ENCODE results near the gene MOSPD3. TPM values are rescaled to one million over a fixed set of nuclear protein-coding genes. Genes with fewer than 3 reads are reported as not detected.

The MOSPD3 gene
- total and polyA plus RNA-seq, 10 of the 15 experiments (the other 5 are each of a cell fraction or from before 2014, with no cell fraction given) = 0.61 to 13.6 (median 4.1) TPM

- TSS peak; percentile 48 for BruUV-seq (replicated peaks)
- POLR2A ChIA-PET = interaction anchor here (0.6 to 0.9 kb wide), 2 partner anchors 13 to 18 kb away, joined by 4 to 5 read pairs; no protein-coding TSS in a partner anchor
Measured at GRCh38 chr7:100566018-100566531, 46.3 kb upstream of the MOSPD3 start.

GRCh38 chr7:100567031-100567730 lies 45.2 kb upstream of the MOSPD3 start:
- Histone ChIP-seq H3K9me3 (replicated peaks; ENCODE audit: control insufficient read depth, insufficient read depth, low read length) (no peaks in the 10 kb centered on the region), H3K9ac (ENCODE audit: control insufficient read depth, insufficient read depth, low read length) (no peak overlapping the region), H2AFZ (ENCODE audit: control insufficient read depth, low read depth, low read length) (no peak overlapping the region), H3K27ac (ENCODE audit: control insufficient read depth, insufficient read depth) (no peak overlapping the region), H3K27me3 (replicated peaks in 1 of 2; ENCODE audit: control insufficient read depth in 2 of 2, insufficient read depth in 2 of 2, low read length in 1 of 2) (no peaks in the 10 kb centered on the region), H3K4me3 (no peak overlapping the region), H4K20me1 (ENCODE audit: control insufficient read depth, insufficient read depth) (no peaks in the 10 kb centered on the region), H3K4me1 (ENCODE audit: control insufficient read depth, insufficient read depth, low read length) (peaks cover 30% of the 10 kb centered on the region), H3K4me2 (ENCODE audit: control insufficient read depth, insufficient read depth) (no peak overlapping the region), H3K79me2 (ENCODE audit: control insufficient read depth, insufficient read depth, low read length) (no peaks in the 10 kb centered on the region), H3K36me3 (ENCODE audit: control insufficient read depth in 2 of 2, insufficient read depth in 2 of 2, low read length in 1 of 2) (peaks cover 10 to 14% of the 10 kb centered on the region in 2 experiments; a peak in 3 of 4 replicates)
- CTCF ChIA-PET = interaction anchor here (0.8 to 12.6 kb wide), 5 partner anchors 17 to 124 kb away, joined by 3 to 190 read pairs (median 5); partner anchors contain the start of genes FBXO24 and LRCH4
- TF ChIP-seq CEBPB (IDR thresholded peaks at IDR 0.05; ENCODE audit: borderline replicate concordance in 1 of 2, low read depth in 2 of 2, low read length in 2 of 2) (no peak), PML (IDR thresholded peaks at IDR 0.05; ENCODE audit: low read length) (0 out of 2 replicates have a peak, but pooled peaks have one; percentile 27), POLR2A (IDR thresholded peaks at IDR 0.05; ENCODE audit: low read depth, low read length) (peak; percentile 59)
- DNase-seq (ENCODE audit: low read depth, low spot score) = no peak
- intact Hi-C loops (cut with micrococcal nuclease; ENCODE audit: unreplicated experiment) (no loop called here), in situ Hi-C loops (cut with MboI) (no loop called here)
- FAIRE-seq = no peak
- POLR2A ChIA-PET = no interaction called here
- BruUV-seq (replicated peaks) = TSS peak; percentile 32
- SMC1A ChIA-PET (ENCODE audit: uncharacterized antibody, unreplicated experiment) = no interaction called here
- ATAC-seq = no peak
- RAD21 ChIA-PET (ENCODE audit: unreplicated experiment) = interaction anchor here (1.0 kb wide), 1 partner anchor 17 kb away, joined by 3 read pairs; no protein-coding TSS in a partner anchor
- 66% methylated on average over 12 of the region's 12 CpGs for WGBS (ENCODE audit: insufficient coverage, insufficient replicate concordance, low lambda C conversion rate, missing lambda C conversion rate)

More at GRCh38 chr7:100566018-100566531, 46.3 kb upstream of the MOSPD3 start:
- no peak overlapping the region for H3K27ac ChIP-seq (ENCODE audit: control insufficient read depth, insufficient read depth)
- peaks cover 14 to 18% of the 10 kb centered on the region in 2 experiments; a peak in 3 of 4 replicates for H3K36me3 ChIP-seq (ENCODE audit: control insufficient read depth in 2 of 2, insufficient read depth in 2 of 2, low read length in 1 of 2)
- H3K4me1 ChIP-seq (ENCODE audit: control insufficient read depth, insufficient read depth, low read length) = peaks cover 23% of the 10 kb centered on the region
- WGBS (ENCODE audit: insufficient coverage, insufficient replicate concordance, low lambda C conversion rate, missing lambda C conversion rate) = 90% methylated on average over 6 of the region's 6 CpGs
- no peak for TF ChIP-seq IKZF1 (conservative IDR thresholded peaks at IDR 0.05)
- 0 out of 2 replicates have a peak, but pooled peaks have one; percentile 32 for TF ChIP-seq POLR2A (IDR thresholded peaks at IDR 0.05; ENCODE audit: low read depth, low read length)
- H3K9ac ChIP-seq (ENCODE audit: control insufficient read depth, insufficient read depth, low read length) = no peak overlapping the region
- no peaks in the 10 kb centered on the region for H3K9me3 ChIP-seq (replicated peaks; ENCODE audit: control insufficient read depth, insufficient read depth, low read length)
- RAD21 ChIA-PET (ENCODE audit: unreplicated experiment) = interaction anchor here (1.1 to 3.7 kb wide), 2 partner anchors 18 to 23 kb away, joined by 5 to 21 read pairs; partner anchors contain the start of genes FBXO24 and LRCH4
- no peaks in the 10 kb centered on the region for H3K27me3 ChIP-seq (replicated peaks in 1 of 2; ENCODE audit: control insufficient read depth in 2 of 2, insufficient read depth in 2 of 2, low read length in 1 of 2)
- no peak overlapping the region for H3K4me2 ChIP-seq (ENCODE audit: control insufficient read depth, insufficient read depth)
- intact Hi-C loops (cut with micrococcal nuclease; ENCODE audit: unreplicated experiment) = no loop called here
- H3K4me3 ChIP-seq = no peak overlapping the region
- DNase-seq (ENCODE audit: low read depth, low spot score) (no peak), FAIRE-seq (no peak), ATAC-seq (no peak)
- SMC1A ChIA-PET (ENCODE audit: uncharacterized antibody, unreplicated experiment) = interaction anchor here (1.4 to 2.2 kb wide), 2 partner anchors 23 to 139 kb away, joined by 4 to 13 read pairs; partner anchors contain the start of gene POP7
- H4K20me1 ChIP-seq (ENCODE audit: control insufficient read depth, insufficient read depth) = no peaks in the 10 kb centered on the region
- no peaks in the 10 kb centered on the region for H3K79me2 ChIP-seq (ENCODE audit: control insufficient read depth, insufficient read depth, low read length)
- in situ Hi-C loops (cut with MboI) = no loop called here
- CTCF ChIA-PET = interaction anchor here (0.6 to 12.6 kb wide), 9 partner anchors 20 to 287 kb away, joined by 3 to 190 read pairs (median 6); partner anchors contain the start of genes FBXO24, LRCH4, MOSPD3 and POP7
- no peak overlapping the region for H2AFZ ChIP-seq (ENCODE audit: control insufficient read depth, low read depth, low read length)
